ENCODE results near the gene NOTCH2.

NOTCH2 gene

DNA sequence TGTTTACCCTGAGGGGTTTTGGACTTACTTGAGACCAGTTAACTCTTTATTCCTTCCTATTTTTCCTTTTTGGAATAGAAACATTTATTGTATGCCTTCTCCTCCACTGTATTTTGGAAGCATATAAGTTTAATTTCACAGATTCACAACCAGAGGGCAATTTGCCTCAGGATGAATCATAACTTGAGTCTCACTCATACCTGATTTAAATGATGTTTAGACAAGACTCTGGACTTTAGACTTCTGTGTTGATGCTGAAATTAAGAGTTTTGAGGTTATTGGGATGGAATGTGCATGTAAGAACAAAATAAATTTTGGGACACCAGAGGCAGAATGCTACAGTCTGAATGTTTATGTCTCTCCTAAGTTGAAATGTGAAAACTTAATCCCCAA is 166.0 kb downstream of the NOTCH2 start:
- H3K27ac ChIP-seq: no peak overlapping the region
- TF ChIP-seq, protein P1, sequence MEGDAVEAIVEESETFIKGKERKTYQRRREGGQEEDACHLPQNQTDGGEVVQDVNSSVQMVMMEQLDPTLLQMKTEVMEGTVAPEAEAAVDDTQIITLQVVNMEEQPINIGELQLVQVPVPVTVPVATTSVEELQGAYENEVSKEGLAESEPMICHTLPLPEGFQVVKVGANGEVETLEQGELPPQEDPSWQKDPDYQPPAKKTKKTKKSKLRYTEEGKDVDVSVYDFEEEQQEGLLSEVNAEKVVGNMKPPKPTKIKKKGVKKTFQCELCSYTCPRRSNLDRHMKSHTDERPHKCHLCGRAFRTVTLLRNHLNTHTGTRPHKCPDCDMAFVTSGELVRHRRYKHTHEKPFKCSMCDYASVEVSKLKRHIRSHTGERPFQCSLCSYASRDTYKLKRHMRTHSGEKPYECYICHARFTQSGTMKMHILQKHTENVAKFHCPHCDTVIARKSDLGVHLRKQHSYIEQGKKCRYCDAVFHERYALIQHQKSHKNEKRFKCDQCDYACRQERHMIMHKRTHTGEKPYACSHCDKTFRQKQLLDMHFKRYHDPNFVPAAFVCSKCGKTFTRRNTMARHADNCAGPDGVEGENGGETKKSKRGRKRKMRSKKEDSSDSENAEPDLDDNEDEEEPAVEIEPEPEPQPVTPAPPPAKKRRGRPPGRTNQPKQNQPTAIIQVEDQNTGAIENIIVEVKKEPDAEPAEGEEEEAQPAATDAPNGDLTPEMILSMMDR (conservative IDR thresholded peaks at IDR 0.05): no peak

DNA sequence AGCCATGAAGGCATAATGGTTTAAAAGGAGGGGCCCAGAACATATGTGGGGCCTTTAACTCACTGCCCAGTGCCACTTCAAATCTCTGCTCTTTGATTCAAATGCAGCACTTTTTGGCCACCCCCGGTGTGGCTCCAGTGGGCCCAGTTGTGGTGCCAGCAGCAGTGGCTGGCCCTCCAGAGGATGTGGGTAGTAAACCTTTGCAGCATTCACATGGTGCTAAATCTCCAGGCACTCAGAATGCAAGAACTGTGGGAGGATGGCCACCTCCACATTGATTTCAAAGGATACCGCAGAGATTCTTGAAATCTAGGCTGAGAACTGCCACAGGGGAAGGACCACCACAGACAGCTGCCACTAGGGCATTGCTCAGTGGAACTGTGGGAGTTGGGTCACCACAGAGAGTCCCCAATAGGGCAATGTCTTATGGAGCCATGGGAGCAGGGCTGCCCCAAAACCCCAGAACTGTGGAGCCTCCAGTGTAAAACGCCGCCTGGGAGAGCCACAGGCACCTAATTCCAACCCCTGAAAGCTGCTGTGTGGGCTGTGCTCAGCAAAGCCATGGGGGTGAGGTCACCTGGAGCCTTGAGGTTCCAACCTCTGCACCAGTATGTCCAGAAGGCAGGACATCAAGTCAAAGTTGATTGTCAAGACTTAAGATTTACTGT is 166.6 kb downstream of the NOTCH2 start:
- TF ChIP-seq, protein P1 (conservative IDR thresholded peaks at IDR 0.05): no peak
- no peak overlapping the region for H3K27ac ChIP-seq

DNA sequence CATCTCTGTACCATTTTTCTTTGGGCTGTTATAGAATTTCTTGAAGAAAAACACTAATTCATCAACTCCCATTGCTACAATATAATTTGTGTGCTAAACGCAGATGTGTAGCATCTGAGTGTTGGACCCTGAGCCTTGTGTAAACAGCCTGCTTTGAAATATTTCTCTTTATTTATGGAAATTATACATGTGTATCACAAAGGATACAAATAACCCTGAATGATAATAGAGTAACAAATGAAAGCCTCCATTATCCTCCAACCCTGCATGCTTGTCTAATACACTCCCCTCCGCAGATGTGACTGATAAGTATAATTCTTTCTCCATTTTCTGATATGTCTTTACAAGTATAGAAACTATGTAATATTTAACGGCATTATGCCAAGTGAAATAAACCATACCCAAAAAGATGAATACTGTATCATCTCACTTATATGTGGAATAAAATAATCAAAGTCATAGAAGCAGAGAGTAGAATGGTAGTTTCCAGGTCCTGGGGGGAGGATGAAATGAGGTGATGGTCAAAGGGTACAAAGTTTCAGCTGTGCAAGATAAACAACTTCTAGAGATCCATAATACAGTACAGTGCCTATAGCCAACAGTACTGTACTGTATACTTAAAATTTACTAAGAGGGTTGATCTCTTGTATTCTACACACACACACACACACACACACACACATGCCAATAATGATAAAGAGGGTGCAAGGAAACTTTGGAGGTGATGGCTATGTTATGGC is 170.3 kb downstream of the NOTCH2 start:
- no peak overlapping the region for H3K27ac ChIP-seq
- TF ChIP-seq, protein P1 (conservative IDR thresholded peaks at IDR 0.05): no peak

DNA sequence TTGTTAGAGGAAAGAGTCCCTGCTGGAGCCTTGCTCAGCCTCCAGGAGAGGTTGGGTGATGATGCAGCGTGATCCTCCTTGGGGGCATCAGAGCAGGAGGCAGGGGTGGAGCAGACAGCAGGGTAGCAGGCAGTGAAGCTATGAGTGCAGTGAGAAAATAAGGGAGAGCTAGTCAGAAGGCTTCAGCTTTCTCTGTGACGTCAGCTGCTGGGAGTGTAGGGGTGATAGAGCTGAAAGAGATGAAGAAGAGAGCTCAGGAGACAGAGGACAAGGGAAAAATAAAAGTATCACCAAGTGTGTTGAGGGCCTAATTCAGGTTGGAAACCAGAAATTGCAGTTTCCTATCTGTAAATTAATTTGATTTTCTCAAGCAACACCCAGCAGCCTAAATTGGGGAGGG is 170.9 kb downstream of the NOTCH2 start:
- H3K27ac ChIP-seq: no peak overlapping the region
- TF ChIP-seq, protein P1 (conservative IDR thresholded peaks at IDR 0.05): no peak

DNA sequence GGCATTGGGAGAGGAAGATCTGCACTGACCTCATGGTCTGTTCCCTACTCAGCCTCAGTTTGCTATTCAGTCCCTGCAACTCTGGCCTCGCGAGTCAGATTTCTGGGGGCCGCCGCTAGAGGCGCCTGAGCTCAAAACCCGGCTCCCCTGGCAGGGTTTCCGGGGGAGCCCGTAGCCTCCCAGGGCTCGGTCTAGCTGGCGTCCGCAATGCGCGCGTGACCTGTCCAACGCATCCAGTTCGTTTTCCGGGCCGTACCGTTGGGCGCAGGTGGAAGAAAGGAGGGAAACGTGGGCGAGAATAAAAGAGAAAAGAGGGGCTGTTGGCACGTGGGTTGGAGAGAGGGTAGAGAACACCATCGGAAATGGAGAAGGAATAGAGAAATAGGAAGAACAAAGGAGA is 173.2 kb downstream of the NOTCH2 start, which contains the start of gene ADAM30:
ADAM30 (minus strand) TSS at position 213 of the 400 bp plus-strand sequence; CDS start at position 34, 179 bp downstream.
- TF ChIP-seq, protein P1 (conservative IDR thresholded peaks at IDR 0.05): no peak
- no peak within 1 kb of the TSS for H3K27ac ChIP-seq

DNA sequence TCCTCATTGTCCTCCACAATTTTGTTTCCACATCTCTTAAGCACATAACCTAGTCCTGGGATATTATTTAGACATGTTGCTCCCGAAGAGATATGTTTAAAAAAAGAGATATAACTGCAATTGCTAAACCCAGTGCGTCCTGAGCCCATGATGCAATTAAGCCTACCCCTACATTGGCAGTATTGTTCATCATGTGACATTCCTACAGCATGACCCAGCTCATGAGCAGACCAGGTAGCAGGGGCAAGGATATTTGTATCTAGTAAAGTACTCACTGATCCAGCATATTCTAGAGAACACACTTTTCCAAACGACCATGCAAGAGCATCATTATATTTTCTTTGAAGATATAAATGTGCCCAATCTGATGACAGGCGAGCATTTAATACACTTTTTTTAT is 174.4 kb downstream of the NOTCH2 start:
- H3K27ac ChIP-seq: no peak overlapping the region
- TF ChIP-seq, protein P1 (conservative IDR thresholded peaks at IDR 0.05): no peak

DNA sequence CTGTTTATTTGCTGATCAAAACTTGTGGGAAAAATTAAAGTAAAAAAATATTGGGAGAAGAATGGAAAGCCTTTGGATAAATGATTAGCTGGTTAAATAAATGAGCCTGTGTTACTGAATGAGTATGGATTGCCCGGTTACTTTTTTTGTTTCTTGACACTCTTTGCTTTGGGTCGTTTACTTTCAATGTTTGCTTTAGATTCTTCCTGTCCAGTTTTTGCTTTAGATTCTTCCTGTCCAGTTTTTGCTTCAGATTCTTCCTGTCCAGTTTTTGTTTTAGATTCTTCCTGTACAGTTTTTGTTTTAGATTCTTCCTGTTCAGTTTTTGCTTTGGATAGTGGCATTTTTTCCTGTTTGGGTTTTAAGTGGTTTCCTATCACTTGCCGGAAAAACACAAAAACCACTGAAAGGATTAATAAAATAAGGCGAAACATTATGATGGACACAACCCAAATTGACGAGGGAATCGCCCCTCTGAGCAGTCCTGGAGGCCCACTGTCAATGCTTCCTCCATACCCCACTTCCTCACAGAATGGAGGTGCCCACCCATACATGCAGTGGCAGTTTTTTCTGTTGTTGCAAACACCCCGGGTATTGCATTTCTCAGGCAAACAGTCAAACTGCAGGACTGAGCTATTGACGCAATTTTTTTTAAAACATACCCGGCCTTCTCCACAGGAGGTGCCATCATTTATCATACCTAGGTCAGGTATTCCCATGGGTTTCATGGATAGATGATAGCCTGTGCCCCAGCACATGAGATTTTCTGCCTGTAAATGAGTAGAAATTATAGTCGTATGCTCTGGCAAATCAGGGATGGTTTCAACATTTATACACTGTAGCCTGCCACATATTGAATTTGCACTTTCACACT is 175.4 kb downstream of the NOTCH2 start:
- H3K27ac ChIP-seq: peak overlapping the region; percentile 34; the same call in 1 of the 2 replicates
- TF ChIP-seq, protein P1 (conservative IDR thresholded peaks at IDR 0.05): no peak
